ENCODE data around the gene SEC61A1.

The SEC61A1 gene

DNA sequence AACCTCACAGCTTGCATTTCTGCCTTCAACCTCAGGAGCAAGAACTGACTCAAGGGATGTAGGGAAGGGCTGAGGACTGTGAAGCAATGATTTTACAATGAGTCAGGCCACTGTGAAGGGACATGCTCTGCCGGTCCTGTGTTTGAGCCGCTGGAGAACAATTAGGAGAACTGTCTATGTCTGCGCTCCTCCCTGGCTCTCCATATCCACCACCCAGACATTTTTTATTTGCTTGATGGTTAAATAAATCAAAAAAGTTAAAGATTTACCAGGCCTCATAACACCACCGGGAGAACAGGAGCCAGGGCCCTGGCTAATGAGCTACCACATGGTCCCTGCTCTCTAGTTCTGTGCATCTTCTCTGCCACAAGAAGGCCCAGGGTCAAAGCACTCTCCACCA, 29.6 kb downstream of the SEC61A1 start (continued):
- TF ChIP-seq, protein P1, sequence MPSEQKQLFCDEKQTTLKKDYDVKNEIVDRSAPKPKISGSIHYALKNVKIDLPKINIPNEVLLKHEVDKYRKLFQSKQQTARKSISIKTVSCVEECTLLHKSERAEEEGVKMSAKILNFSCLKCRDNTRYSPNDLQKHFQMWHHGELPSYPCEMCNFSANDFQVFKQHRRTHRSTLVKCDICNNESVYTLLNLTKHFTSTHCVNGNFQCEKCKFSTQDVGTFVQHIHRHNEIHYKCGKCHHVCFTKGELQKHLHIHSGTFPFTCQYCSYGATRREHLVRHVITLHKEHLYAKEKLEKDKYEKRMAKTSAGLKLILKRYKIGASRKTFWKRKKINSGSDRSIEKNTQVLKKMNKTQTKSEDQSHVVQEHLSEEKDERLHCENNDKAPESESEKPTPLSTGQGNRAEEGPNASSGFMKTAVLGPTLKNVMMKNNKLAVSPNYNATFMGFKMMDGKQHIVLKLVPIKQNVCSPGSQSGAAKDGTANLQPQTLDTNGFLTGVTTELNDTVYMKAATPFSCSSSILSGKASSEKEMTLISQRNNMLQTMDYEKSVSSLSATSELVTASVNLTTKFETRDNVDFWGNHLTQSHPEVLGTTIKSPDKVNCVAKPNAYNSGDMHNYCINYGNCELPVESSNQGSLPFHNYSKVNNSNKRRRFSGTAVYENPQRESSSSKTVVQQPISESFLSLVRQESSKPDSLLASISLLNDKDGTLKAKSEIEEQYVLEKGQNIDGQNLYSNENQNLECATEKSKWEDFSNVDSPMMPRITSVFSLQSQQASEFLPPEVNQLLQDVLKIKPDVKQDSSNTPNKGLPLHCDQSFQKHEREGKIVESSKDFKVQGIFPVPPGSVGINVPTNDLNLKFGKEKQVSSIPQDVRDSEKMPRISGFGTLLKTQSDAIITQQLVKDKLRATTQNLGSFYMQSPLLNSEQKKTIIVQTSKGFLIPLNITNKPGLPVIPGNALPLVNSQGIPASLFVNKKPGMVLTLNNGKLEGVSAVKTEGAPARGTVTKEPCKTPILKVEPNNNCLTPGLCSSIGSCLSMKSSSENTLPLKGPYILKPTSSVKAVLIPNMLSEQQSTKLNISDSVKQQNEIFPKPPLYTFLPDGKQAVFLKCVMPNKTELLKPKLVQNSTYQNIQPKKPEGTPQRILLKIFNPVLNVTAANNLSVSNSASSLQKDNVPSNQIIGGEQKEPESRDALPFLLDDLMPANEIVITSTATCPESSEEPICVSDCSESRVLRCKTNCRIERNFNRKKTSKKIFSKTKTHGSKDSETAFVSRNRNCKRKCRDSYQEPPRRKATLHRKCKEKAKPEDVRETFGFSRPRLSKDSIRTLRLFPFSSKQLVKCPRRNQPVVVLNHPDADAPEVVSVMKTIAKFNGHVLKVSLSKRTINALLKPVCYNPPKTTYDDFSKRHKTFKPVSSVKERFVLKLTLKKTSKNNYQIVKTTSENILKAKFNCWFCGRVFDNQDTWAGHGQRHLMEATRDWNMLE (tag by site-specific recombination; conservative IDR thresholded peaks at IDR 0.05; ENCODE audit: low read depth), result no peak
- TF ChIP-seq, protein P2, sequence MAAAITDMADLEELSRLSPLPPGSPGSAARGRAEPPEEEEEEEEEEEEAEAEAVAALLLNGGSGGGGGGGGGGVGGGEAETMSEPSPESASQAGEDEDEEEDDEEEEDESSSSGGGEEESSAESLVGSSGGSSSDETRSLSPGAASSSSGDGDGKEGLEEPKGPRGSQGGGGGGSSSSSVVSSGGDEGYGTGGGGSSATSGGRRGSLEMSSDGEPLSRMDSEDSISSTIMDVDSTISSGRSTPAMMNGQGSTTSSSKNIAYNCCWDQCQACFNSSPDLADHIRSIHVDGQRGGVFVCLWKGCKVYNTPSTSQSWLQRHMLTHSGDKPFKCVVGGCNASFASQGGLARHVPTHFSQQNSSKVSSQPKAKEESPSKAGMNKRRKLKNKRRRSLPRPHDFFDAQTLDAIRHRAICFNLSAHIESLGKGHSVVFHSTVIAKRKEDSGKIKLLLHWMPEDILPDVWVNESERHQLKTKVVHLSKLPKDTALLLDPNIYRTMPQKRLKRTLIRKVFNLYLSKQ (tag by site-specific recombination; IDR thresholded peaks at IDR 0.05; ENCODE audit: borderline replicate concordance), result no peak
- no peak for TF ChIP-seq ZNF664 (tag by site-specific recombination; IDR thresholded peaks at IDR 0.05)
- TF ChIP-seq, protein P3, sequence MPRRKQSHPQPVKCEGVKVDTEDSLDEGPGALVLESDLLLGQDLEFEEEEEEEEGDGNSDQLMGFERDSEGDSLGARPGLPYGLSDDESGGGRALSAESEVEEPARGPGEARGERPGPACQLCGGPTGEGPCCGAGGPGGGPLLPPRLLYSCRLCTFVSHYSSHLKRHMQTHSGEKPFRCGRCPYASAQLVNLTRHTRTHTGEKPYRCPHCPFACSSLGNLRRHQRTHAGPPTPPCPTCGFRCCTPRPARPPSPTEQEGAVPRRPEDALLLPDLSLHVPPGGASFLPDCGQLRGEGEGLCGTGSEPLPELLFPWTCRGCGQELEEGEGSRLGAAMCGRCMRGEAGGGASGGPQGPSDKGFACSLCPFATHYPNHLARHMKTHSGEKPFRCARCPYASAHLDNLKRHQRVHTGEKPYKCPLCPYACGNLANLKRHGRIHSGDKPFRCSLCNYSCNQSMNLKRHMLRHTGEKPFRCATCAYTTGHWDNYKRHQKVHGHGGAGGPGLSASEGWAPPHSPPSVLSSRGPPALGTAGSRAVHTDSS (tag by site-specific recombination; IDR thresholded peaks at IDR 0.05), result no peak
- TF ChIP-seq BCL11A (tag by site-specific recombination; IDR thresholded peaks at IDR 0.05; ENCODE audit: low read depth), result no peak
- TF ChIP-seq WT1 (tag by site-specific recombination; IDR thresholded peaks at IDR 0.05), result no peak
- TF ChIP-seq ZNF768 (tag by site-specific recombination; IDR thresholded peaks at IDR 0.05), result no peak
- TF ChIP-seq ZNF473 (tag by site-specific recombination; IDR thresholded peaks at IDR 0.05), result no peak
- TF ChIP-seq ZNF138 (tag by site-specific recombination; IDR thresholded peaks at IDR 0.05; ENCODE audit: borderline replicate concordance), result no peak
- no peak for TF ChIP-seq ZNF548 (tag by site-specific recombination; IDR thresholded peaks at IDR 0.05)
- TF ChIP-seq ZNF555 (tag by site-specific recombination; conservative IDR thresholded peaks at IDR 0.05), result no peak
- no peak for TF ChIP-seq OVOL3 (tag by site-specific recombination; IDR thresholded peaks at IDR 0.05)
- TF ChIP-seq, protein P4, sequence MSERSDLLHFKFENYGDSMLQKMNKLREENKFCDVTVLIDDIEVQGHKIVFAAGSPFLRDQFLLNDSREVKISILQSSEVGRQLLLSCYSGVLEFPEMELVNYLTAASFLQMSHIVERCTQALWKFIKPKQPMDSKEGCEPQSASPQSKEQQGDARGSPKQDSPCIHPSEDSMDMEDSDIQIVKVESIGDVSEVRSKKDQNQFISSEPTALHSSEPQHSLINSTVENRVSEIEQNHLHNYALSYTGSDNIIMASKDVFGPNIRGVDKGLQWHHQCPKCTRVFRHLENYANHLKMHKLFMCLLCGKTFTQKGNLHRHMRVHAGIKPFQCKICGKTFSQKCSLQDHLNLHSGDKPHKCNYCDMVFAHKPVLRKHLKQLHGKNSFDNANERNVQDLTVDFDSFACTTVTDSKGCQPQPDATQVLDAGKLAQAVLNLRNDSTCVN (tag by site-specific recombination; optimal IDR thresholded peaks at IDR 0.05), result no peak
- TF ChIP-seq, protein P5, sequence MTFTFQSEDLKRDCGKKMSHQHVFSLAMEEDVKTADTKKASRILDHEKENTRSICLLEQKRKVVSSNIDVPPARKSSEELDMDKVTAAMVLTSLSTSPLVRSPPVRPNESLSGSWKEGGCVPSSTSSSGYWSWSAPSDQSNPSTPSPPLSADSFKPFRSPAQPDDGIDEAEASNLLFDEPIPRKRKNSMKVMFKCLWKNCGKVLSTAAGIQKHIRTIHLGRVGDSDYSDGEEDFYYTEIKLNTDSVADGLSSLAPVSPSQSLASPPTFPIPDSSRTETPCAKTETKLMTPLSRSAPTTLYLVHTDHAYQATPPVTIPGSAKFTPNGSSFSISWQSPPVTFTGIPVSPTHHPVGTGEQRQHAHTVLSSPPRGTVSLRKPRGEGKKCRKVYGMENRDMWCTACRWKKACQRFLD (tag by site-specific recombination; IDR thresholded peaks at IDR 0.05), result no peak

DNA sequence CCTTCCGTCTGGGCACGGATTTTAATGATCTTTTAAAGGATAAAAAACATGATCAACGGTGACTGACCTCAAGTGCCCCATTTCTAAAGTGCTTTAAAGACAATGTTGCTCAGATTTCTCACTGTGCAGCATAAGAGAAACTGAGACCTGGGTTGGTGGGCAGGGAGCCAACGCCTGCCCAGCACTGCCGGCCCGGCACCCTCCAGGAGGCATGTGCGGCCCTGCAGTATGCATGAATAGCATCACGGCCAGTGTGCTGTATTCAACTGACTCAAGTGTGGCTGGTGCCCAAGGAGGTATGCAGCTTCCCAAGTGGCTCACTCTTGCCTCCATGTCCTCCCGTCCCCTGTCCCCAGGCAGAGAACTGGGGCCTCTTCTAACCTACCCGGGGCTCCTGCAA, 30.3 kb downstream of the SEC61A1 start:
- CTCF ChIA-PET, result interaction anchor here (0.6 to 0.8 kb wide), 2 partner anchors 13 to 14 kb away, joined by 3 read pairs; no protein-coding TSS in a partner anchor
- H3K36me3 ChIP-seq (ENCODE audit: control insufficient read depth in 2 of 2, insufficient read depth in 1 of 2, low read length in 2 of 2), result peaks cover 0 to 93% of the 10 kb centered on the region in 2 experiments; a peak in 2 of 3 replicates
- POLR2A ChIA-PET, result no interaction called here

More for the DNA sequence above, 30.3 kb downstream of the SEC61A1 start:
- H3K4me1 ChIP-seq (ENCODE audit: control insufficient read depth, insufficient read depth, low read length), result no peaks in the 10 kb centered on the region
- H3K9me3 ChIP-seq (ENCODE audit: control insufficient read depth, insufficient read depth, low read depth, low read length), result no peaks in the 10 kb centered on the region
- no peak for TF ChIP-seq ZBTB21 (tag by site-specific recombination; IDR thresholded peaks at IDR 0.05)
- no peak for TF ChIP-seq ZFHX2 (tag by site-specific recombination; conservative IDR thresholded peaks at IDR 0.05)
- TF ChIP-seq, protein P6, sequence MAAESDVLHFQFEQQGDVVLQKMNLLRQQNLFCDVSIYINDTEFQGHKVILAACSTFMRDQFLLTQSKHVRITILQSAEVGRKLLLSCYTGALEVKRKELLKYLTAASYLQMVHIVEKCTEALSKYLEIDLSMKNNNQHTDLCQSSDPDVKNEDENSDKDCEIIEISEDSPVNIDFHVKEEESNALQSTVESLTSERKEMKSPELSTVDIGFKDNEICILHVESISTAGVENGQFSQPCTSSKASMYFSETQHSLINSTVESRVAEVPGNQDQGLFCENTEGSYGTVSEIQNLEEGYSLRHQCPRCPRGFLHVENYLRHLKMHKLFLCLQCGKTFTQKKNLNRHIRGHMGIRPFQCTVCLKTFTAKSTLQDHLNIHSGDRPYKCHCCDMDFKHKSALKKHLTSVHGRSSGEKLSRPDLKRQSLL (tag by site-specific recombination; IDR thresholded peaks at IDR 0.05), result no peak
- TF ChIP-seq GLI2 (tag by site-specific recombination; IDR thresholded peaks at IDR 0.05; ENCODE audit: borderline replicate concordance, low read depth), result no peak
- TF ChIP-seq ZNF302 (tag by site-specific recombination; IDR thresholded peaks at IDR 0.05; ENCODE audit: low read depth), result no peak
- no peak for TF ChIP-seq ZNF292 (tag by site-specific recombination; IDR thresholded peaks at IDR 0.05; ENCODE audit: borderline replicate concordance, low read depth)
- TF ChIP-seq, protein P7, sequence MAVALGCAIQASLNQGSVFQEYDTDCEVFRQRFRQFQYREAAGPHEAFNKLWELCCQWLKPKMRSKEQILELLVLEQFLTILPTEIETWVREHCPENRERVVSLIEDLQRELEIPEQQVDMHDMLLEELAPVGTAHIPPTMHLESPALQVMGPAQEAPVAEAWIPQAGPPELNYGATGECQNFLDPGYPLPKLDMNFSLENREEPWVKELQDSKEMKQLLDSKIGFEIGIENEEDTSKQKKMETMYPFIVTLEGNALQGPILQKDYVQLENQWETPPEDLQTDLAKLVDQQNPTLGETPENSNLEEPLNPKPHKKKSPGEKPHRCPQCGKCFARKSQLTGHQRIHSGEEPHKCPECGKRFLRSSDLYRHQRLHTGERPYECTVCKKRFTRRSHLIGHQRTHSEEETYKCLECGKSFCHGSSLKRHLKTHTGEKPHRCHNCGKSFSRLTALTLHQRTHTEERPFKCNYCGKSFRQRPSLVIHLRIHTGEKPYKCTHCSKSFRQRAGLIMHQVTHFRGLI (tag by site-specific recombination; IDR thresholded peaks at IDR 0.05), result no peak
- TF ChIP-seq YY1 (tag by site-specific recombination; IDR thresholded peaks at IDR 0.05), result no peak
- H3K4me3 ChIP-seq (ENCODE audit: low read depth, low read length), result no peak overlapping the region
- no peak overlapping the region for H3K27ac ChIP-seq (ENCODE audit: extremely low read depth, low read depth, low read length)
